Trophoblast cell (in vitro differentiated cells and primary cell): ENCODE measurements around the gene HCRTR1.
A peak's percentile ranks its signal among the peaks of the same experiment; 100 is the strongest.

ENCODE experiments used
- DNase-seq, 2 donors: peaks; one replicate each; pipeline ENCODE4 v3.0.0-alpha.2; 2016
- H2AFZ ChIP-seq: 2 replicates; pipeline ENCODE4 v1.6.1; 2013; ENCODE audit warnings: low read length, moderate library complexity, mild to moderate bottlenecking; ENCODE audit not compliant: insufficient read depth, poor library complexity
- H2AK5ac ChIP-seq: 2 replicates; pipeline ENCODE4 v1.6.1; 2013; ENCODE audit warnings: mild to moderate bottlenecking, low read length
- H2BK120ac ChIP-seq: 2 replicates; pipeline ENCODE4 v1.6.1; 2013; ENCODE audit warnings: low read length, mild to moderate bottlenecking, moderate library complexity; ENCODE audit not compliant: insufficient read depth, poor library complexity
- H2BK12ac ChIP-seq: 2 replicates; pipeline ENCODE4 v1.6.1; 2013; ENCODE audit warnings: mild to moderate bottlenecking, low read length, moderate library complexity
- H2BK5ac ChIP-seq: 2 replicates; pipeline ENCODE4 v1.6.1; 2013; ENCODE audit warnings: low read length, low read depth, moderate library complexity, mild to moderate bottlenecking; ENCODE audit not compliant: poor library complexity
- H3K14ac ChIP-seq: 2 replicates; pipeline ENCODE4 v1.6.1; 2013; ENCODE audit warnings: mild to moderate bottlenecking, low read length
- H3K18ac ChIP-seq: 2 replicates; pipeline ENCODE4 v1.6.1; 2013; ENCODE audit warnings: mild to moderate bottlenecking, low read length
- H3K23ac ChIP-seq: 2 replicates; pipeline ENCODE4 v1.6.1; 2013; ENCODE audit warnings: low read length
- H3K27ac ChIP-seq: 2 replicates; pipeline ENCODE4 v1.5.1; 2013; ENCODE audit warnings: low read depth, mild to moderate bottlenecking, inconsistent platforms, low read length, moderate library complexity
- H3K27me3 ChIP-seq: 2 replicates; pipeline ENCODE4 v1.6.1; 2013; ENCODE audit warnings: inconsistent platforms, mild to moderate bottlenecking, low read length, moderate library complexity; ENCODE audit not compliant: insufficient read depth
- H3K36me3 ChIP-seq, 2 experiments: 1 replicate in 1 of 2; 2 replicates in 1 of 2; pipeline ENCODE4 v1.6.1; 2013; ENCODE audit warnings: low read length in 2 of 2, mild to moderate bottlenecking in 2 of 2, moderate library complexity in 1 of 2; ENCODE audit not compliant: insufficient read depth in 2 of 2, control insufficient read depth in 1 of 2
- H3K4ac ChIP-seq: 2 replicates; pipeline ENCODE4 v1.6.1; 2013; ENCODE audit warnings: low read depth, mild to moderate bottlenecking, low read length, moderate library complexity
- H3K4me1 ChIP-seq, 2 experiments: 1 replicate in 1 of 2; 2 replicates in 1 of 2; pipeline ENCODE4 v1.6.1; 2013; ENCODE audit warnings: low read length in 2 of 2, mild to moderate bottlenecking in 2 of 2, moderate library complexity in 1 of 2; ENCODE audit not compliant: insufficient read depth in 2 of 2, control insufficient read depth in 1 of 2
- H3K4me2 ChIP-seq: 2 replicates; pipeline ENCODE4 v1.6.1; 2013; ENCODE audit warnings: inconsistent platforms, mild to moderate bottlenecking, low read length, moderate library complexity
- H3K4me3 ChIP-seq: 2 replicates; pipeline ENCODE4 v1.5.1; 2013; ENCODE audit warnings: mild to moderate bottlenecking, low read depth, low read length, inconsistent platforms
- H3K79me1 ChIP-seq: one replicate; pipeline ENCODE4 v1.6.1; 2013; ENCODE audit warnings: low read length
- H3K79me2 ChIP-seq: 2 replicates; pipeline ENCODE4 v1.6.1; 2013; ENCODE audit warnings: low read length, mild to moderate bottlenecking; ENCODE audit not compliant: control insufficient read depth, insufficient read depth, poor library complexity
- H3K9ac ChIP-seq: 2 replicates; pipeline ENCODE4 v1.6.1; 2013; ENCODE audit warnings: mild to moderate bottlenecking, low read length
- H3K9me3 ChIP-seq: 2 replicates; pipeline ENCODE4 v1.6.1; 2013; ENCODE audit warnings: low read depth, mild to moderate bottlenecking, control low read depth, inconsistent platforms, low read length; ENCODE audit not compliant: insufficient read depth
- H4K12ac ChIP-seq: 2 replicates; pipeline ENCODE4 v1.6.1; 2013; ENCODE audit warnings: low read depth, mild to moderate bottlenecking, low read length, moderate library complexity
- H4K8ac ChIP-seq: 2 replicates; pipeline ENCODE4 v1.6.1; 2013; ENCODE audit warnings: low read depth, mild to moderate bottlenecking, low read length, moderate library complexity
- H4K91ac ChIP-seq: one replicate; pipeline ENCODE4 v1.6.1; 2013; ENCODE audit warnings: low read depth, mild to moderate bottlenecking, low read length, moderate library complexity
- WGBS: extraction: QIAGEN DNeasy Blood & Tissue Kit; methylation state at CpG from one replicate; pipeline ENCODE4 v1.1.7; 2013; ENCODE audit warnings: missing lambda C conversion rate; ENCODE audit not compliant: insufficient read length, insufficient coverage; ENCODE audit errors: extremely low coverage; 5-methylcytosine and 5-hydroxymethylcytosine counted together

HCRTR1 gene

DNA sequence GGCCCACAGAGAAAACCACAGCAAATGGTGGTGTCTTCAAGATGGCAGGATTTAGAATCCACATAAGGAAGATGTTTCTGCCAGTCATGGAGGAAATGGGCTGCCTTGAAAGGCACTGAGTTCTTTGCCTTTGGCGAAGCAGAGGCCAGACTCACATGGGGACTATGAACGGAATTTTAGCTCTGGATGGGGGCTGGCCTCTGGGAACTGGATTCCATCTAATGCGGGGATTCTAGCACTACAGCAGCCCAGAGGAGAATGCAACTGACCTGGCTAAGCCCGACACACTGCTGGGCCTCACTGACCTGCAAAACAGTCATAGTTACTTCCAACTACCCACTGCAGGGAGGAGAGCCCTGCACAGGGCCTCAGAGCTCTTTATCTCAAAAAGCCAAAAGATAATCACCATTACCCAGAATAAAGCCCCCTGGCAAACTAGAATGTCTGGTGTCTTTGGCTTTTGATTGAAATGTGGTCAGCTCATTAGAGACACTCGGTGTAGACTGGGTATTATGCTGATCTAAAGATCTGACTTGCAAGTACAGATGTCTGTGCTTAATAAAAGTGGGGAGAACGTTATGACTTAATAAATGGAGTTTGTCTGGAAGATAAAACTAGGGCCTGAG lies 11.6 kb downstream of the HCRTR1 start:
- Histone ChIP-seq H3K4me2 (no peak overlapping the region), H4K91ac (peak overlapping the region; percentile 97), H4K12ac (no peak overlapping the region), H3K36me3 (peaks cover 33 to 34% of the 10 kb centered on the region in 2 experiments), H3K27ac (peak overlapping the region; percentile 91), H3K4me1 (peaks cover 56 to 69% of the 10 kb centered on the region in 2 experiments), H3K23ac (no peak overlapping the region), H4K8ac (peak overlapping the region; percentile 67), H3K18ac (peak overlapping the region; percentile 93), H3K14ac (peak overlapping the region; percentile 93), H3K4ac (peak overlapping the region; percentile 64), H2BK5ac (peak overlapping the region; percentile 95), H2BK12ac (peak overlapping the region; percentile 95), H3K27me3 (no peaks in the 10 kb centered on the region), H2AFZ (no peak overlapping the region), H3K79me2 (peaks cover 19% of the 10 kb centered on the region), H3K79me1 (peaks cover 62% of the 10 kb centered on the region), H3K9ac (no peak overlapping the region), H3K4me3 (no peak overlapping the region), H2AK5ac (peak overlapping the region; percentile 98), H2BK120ac (peak overlapping the region; percentile 94), H3K9me3 (no peaks in the 10 kb centered on the region)
- peak; percentile 96 for DNase-seq
- WGBS: no CpG with 5 or more reads among the region's 6 CpGs

DNA sequence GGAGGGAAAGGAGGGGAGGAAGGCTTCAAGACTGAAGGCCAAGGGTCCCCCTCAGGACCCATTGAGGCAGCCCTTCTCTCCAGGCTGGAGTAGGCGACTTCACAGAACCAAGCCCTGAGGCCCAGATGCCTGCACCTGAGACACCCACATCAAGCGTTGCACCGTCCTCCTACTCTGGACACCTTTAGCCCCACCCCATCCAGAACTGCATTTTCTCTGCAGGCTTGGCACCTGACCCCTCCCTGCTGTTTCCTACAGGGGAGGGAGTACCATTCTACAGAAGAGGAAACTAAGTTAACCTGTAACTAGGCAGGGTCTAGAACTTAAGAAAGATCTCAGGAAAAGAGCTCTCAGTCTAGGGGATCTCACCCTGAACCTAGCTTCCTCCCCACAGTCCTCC lies 15.2 kb downstream of the HCRTR1 start:
- no peak overlapping the region for H3K4me3 ChIP-seq
- H3K79me1 ChIP-seq: peaks cover 40% of the 10 kb centered on the region
- no peak overlapping the region for H3K9ac ChIP-seq
- H3K4ac ChIP-seq: peak overlapping the region; percentile 35
- no peak overlapping the region for H2BK120ac ChIP-seq
- H2AFZ ChIP-seq: no peak overlapping the region
- H2AK5ac ChIP-seq: peak overlapping the region; percentile 77
- no CpG with 5 or more reads among the region's 3 CpGs for WGBS
- no peak overlapping the region for H3K27ac ChIP-seq
- H3K14ac ChIP-seq: peak overlapping the region; percentile 23
- H3K36me3 ChIP-seq: peaks cover 31 to 40% of the 10 kb centered on the region in 2 experiments
- H4K12ac ChIP-seq: no peak overlapping the region
- peaks cover 7% of the 10 kb centered on the region for H3K79me2 ChIP-seq
- peak overlapping the region; percentile 28 for H4K8ac ChIP-seq
- no peaks in the 10 kb centered on the region for H3K27me3 ChIP-seq
- no peaks in the 10 kb centered on the region for H3K9me3 ChIP-seq
- H2BK5ac ChIP-seq: peak overlapping the region; percentile 18
- H3K4me2 ChIP-seq: no peak overlapping the region
- H3K18ac ChIP-seq: peak overlapping the region; percentile 56
- peak overlapping the region; percentile 61 for H4K91ac ChIP-seq
- no peak overlapping the region for H3K23ac ChIP-seq
- peak overlapping the region; percentile 62 for H2BK12ac ChIP-seq
- H3K4me1 ChIP-seq: peaks cover 33 to 56% of the 10 kb centered on the region in 2 experiments
- no peak for DNase-seq

GRCh38 chr1:31633117-31633516 lies 15.6 kb downstream of the HCRTR1 start:
- Histone ChIP-seq H4K8ac (peak overlapping the region; percentile 28), H2BK5ac (peak overlapping the region; percentile 18), H2BK120ac (no peak overlapping the region), H3K27me3 (no peaks in the 10 kb centered on the region), H3K14ac (peak overlapping the region; percentile 25), H2AFZ (no peak overlapping the region), H3K4me1 (peaks cover 28 to 52% of the 10 kb centered on the region in 2 experiments), H2AK5ac (peak overlapping the region; percentile 28), H3K9me3 (no peaks in the 10 kb centered on the region), H3K79me1 (peaks cover 36% of the 10 kb centered on the region), H3K79me2 (peaks cover 4% of the 10 kb centered on the region), H3K27ac (no peak overlapping the region), H3K4me2 (no peak overlapping the region), H3K36me3 (peaks cover 27 to 37% of the 10 kb centered on the region in 2 experiments), H3K18ac (peak overlapping the region; percentile 56), H4K91ac (peak overlapping the region; percentile 59), H2BK12ac (peak overlapping the region; percentile 62), H3K4me3 (no peak overlapping the region), H3K4ac (peak overlapping the region; percentile 35), H3K23ac (no peak overlapping the region), H4K12ac (no peak overlapping the region), H3K9ac (no peak overlapping the region)
- no CpG with 5 or more reads among the region's 4 CpGs for WGBS
- peak in 1 of 2 donors; percentile 56 for DNase-seq

- Histone ChIP-seq H4K91ac (peak overlapping the region; percentile 37), H3K14ac (no peak overlapping the region), H3K4me2 (no peak overlapping the region), H4K12ac (no peak overlapping the region), H3K9ac (no peak overlapping the region), H3K27ac (no peak overlapping the region), H3K79me2 (peaks cover 3% of the 10 kb centered on the region), H3K23ac (no peak overlapping the region), H2AFZ (no peak overlapping the region), H3K27me3 (no peaks in the 10 kb centered on the region), H3K4me3 (no peak overlapping the region), H2AK5ac (no peak overlapping the region), H3K4me1 (peaks cover 25 to 56% of the 10 kb centered on the region in 2 experiments), H3K79me1 (peaks cover 39% of the 10 kb centered on the region), H2BK120ac (no peak overlapping the region), H3K18ac (peak overlapping the region; percentile 11), H3K36me3 (peaks cover 0 to 7% of the 10 kb centered on the region in 2 experiments), H3K9me3 (no peaks in the 10 kb centered on the region), H2BK12ac (no peak overlapping the region), H2BK5ac (no peak overlapping the region), H3K4ac (peak overlapping the region; percentile 42), H4K8ac (no peak overlapping the region)
- DNase-seq: no peak
- no CpG with 5 or more reads among the region's 5 CpGs for WGBS
Measured at GRCh38 chr1:31637915-31638673, 20.6 kb downstream of the HCRTR1 start.
